ENCODE results near the gene EPM2AIP1. TPM values are rescaled to one million over a fixed set of nuclear protein-coding genes. Genes with fewer than 3 reads are reported as not detected.

Gene EPM2AIP1
- total RNA-seq, 1 experiment from 2014 or later = 8.7 TPM

DNA sequence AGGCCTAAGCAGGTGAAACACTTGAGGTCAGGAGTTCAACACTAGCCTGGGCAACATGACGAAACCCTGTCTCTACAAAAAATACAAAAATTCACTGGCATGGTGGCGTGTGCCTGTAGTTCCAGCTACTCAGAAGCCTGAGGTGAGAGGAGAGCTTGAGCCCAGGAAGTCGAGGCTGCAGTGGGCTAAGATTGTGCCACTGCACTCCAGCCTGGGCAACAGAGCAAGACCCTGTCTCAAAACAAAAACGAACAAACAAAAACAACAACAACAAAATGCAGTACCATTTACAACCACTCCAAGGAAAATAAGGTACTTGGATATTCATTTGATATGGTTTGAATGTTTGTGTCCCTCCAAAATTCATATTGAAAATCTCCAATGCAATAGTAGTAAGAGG, 32.4 kb downstream of the EPM2AIP1 start:
- ChIA-PET RAD21 (ENCODE audit: low non-redundant PET in 1 of 2, low total read pairs in 2 of 2, uncharacterized antibody in 2 of 2, unreplicated experiment in 2 of 2) (interaction anchor here in 1 of 2 experiments (0.7 kb wide), 1 partner anchor 92 kb away, joined by 5 read pairs; no protein-coding TSS in a partner anchor), CTCF (no interaction called here), POLR2A (no interaction called here)
- DNase-seq (ENCODE audit: low read depth, low spot score) = no peak
- Histone ChIP-seq H3K9me3 (ENCODE audit: control insufficient read depth in 1 of 2, insufficient read depth in 1 of 2, low read depth in 1 of 2, low read length in 2 of 2) (no peaks in the 10 kb centered on the region), H3K79me2 (ENCODE audit: insufficient read depth, low read length) (no peaks in the 10 kb centered on the region), H3K4me2 (ENCODE audit: low read length) (no peak overlapping the region), H3K27ac (ENCODE audit: low read depth, low read length) (no peak overlapping the region), H3K4me1 (ENCODE audit: control insufficient read depth in 1 of 2, insufficient read depth in 2 of 2, low read length in 2 of 2) (peaks cover 0 to 12% of the 10 kb centered on the region in 2 experiments; a peak in 3 of 4 replicates), H3K36me3 (ENCODE audit: control insufficient read depth in 1 of 2, insufficient read depth in 2 of 2, low read length in 2 of 2) (no peaks in the 10 kb centered on the region), H4K20me1 (ENCODE audit: insufficient read depth) (no peaks in the 10 kb centered on the region), H3K27me3 (ENCODE audit: insufficient read depth, low read length) (no peaks in the 10 kb centered on the region), H2AFZ (ENCODE audit: low read depth, low read length, poor library complexity, severe bottlenecking) (no peak overlapping the region), H3K9ac (ENCODE audit: low read length) (no peak overlapping the region), H3K4me3 (replicated peaks in 1 of 2; ENCODE audit: low read depth in 1 of 2, low read length in 2 of 2) (no peak overlapping the region), H3K9me2 (ENCODE audit: insufficient read depth) (no peaks in the 10 kb centered on the region)
- ATAC-seq = no peak
- BruUV-seq (replicated peaks) = no TSS peak
- intact Hi-C loops (cut with micrococcal nuclease) = no loop called here
- no peak for TF ChIP-seq FOSL1 (IDR thresholded peaks at IDR 0.05; ENCODE audit: low read depth)
- TF ChIP-seq POLR2AphosphoS5 (IDR thresholded peaks at IDR 0.05; ENCODE audit: low read depth, low read length) = no peak
- TF ChIP-seq REST (IDR thresholded peaks at IDR 0.05; ENCODE audit: low read depth) = no peak

GRCh38 chr3:36959821-36960220, 33.1 kb downstream of the EPM2AIP1 start:
- H3K9me3 ChIP-seq (ENCODE audit: control insufficient read depth in 1 of 2, insufficient read depth in 1 of 2, low read depth in 1 of 2, low read length in 2 of 2) = no peaks in the 10 kb centered on the region
- ChIA-PET CTCF (interaction anchor here (1.2 to 2.4 kb wide), 5 partner anchors 19 to 168 kb away, joined by 3 to 19 read pairs (median 6); no protein-coding TSS in a partner anchor), POLR2A (no interaction called here), RAD21 (ENCODE audit: low non-redundant PET in 1 of 2, low total read pairs in 2 of 2, uncharacterized antibody in 2 of 2, unreplicated experiment in 2 of 2) (interaction anchor here in 1 of 2 experiments (0.7 kb wide), 1 partner anchor 92 kb away, joined by 5 read pairs; no protein-coding TSS in a partner anchor)
- BruUV-seq (replicated peaks) = no TSS peak
- no peak overlapping the region for H3K4me2 ChIP-seq (ENCODE audit: low read length)
- H3K9me2 ChIP-seq (ENCODE audit: insufficient read depth) = no peaks in the 10 kb centered on the region
- no peaks in the 10 kb centered on the region for H3K79me2 ChIP-seq (ENCODE audit: insufficient read depth, low read length)
- no peaks in the 10 kb centered on the region for H3K36me3 ChIP-seq (ENCODE audit: control insufficient read depth in 1 of 2, insufficient read depth in 2 of 2, low read length in 2 of 2)
- H3K9ac ChIP-seq (ENCODE audit: low read length) = no peak overlapping the region
- no peak for DNase-seq (ENCODE audit: low read depth, low spot score)
- no peak overlapping the region for H2AFZ ChIP-seq (ENCODE audit: low read depth, low read length, poor library complexity, severe bottlenecking)
- no peaks in the 10 kb centered on the region for H4K20me1 ChIP-seq (ENCODE audit: insufficient read depth)
- H3K4me1 ChIP-seq (ENCODE audit: control insufficient read depth in 1 of 2, insufficient read depth in 2 of 2, low read length in 2 of 2) = peaks cover 0 to 8% of the 10 kb centered on the region in 2 experiments; a peak in 2 of 4 replicates
- intact Hi-C loops (cut with micrococcal nuclease) = loop anchor here (2.0 to 10.0 kb wide), 3 partner anchors 145 to 231 kb away; no protein-coding TSS in a partner anchor
- no peak for TF ChIP-seq SRF (IDR thresholded peaks at IDR 0.05; ENCODE audit: low read depth)
- TF ChIP-seq, protein P1, sequence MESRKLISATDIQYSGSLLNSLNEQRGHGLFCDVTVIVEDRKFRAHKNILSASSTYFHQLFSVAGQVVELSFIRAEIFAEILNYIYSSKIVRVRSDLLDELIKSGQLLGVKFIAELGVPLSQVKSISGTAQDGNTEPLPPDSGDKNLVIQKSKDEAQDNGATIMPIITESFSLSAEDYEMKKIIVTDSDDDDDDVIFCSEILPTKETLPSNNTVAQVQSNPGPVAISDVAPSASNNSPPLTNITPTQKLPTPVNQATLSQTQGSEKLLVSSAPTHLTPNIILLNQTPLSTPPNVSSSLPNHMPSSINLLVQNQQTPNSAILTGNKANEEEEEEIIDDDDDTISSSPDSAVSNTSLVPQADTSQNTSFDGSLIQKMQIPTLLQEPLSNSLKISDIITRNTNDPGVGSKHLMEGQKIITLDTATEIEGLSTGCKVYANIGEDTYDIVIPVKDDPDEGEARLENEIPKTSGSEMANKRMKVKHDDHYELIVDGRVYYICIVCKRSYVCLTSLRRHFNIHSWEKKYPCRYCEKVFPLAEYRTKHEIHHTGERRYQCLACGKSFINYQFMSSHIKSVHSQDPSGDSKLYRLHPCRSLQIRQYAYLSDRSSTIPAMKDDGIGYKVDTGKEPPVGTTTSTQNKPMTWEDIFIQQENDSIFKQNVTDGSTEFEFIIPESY (IDR thresholded peaks at IDR 0.05; ENCODE audit: extremely low read depth, insufficient replicate concordance, low read length) = no peak
- no peak for TF ChIP-seq CEBPB (IDR thresholded peaks at IDR 0.05; ENCODE audit: low read depth)
- no peak for TF ChIP-seq ATF3 (IDR thresholded peaks at IDR 0.05)
- TF ChIP-seq EZH2 (IDR thresholded peaks at IDR 0.05) = no peak
- TF ChIP-seq POLR2AphosphoS5 (IDR thresholded peaks at IDR 0.05; ENCODE audit: low read depth, low read length) = no peak
- H3K27ac ChIP-seq (ENCODE audit: low read depth, low read length) = no peak overlapping the region
- no peaks in the 10 kb centered on the region for H3K27me3 ChIP-seq (ENCODE audit: insufficient read depth, low read length)
- no peak for ATAC-seq
- no peak overlapping the region for H3K4me3 ChIP-seq (replicated peaks in 1 of 2; ENCODE audit: low read depth in 1 of 2, low read length in 2 of 2)
